HUES6 (cell line): ENCODE data around the gene KATNB1.
"Not testable (repeated sequence)": the region's sequence is repeated elsewhere in the genome, so short reads cannot be mapped to it uniquely, and the experiment has no call there.

Experiments used
- H3K27ac ChIP-seq: 2 replicates; pipeline ENCODE4 v1.7.0; 2013; ENCODE audit warnings: low read depth, mild to moderate bottlenecking, low read length, inconsistent platforms
- H3K27me3 ChIP-seq: 2 replicates; pipeline ENCODE4 v1.6.1; 2013; ENCODE audit warnings: low read length; ENCODE audit not compliant: control insufficient read depth, insufficient read depth
- H3K36me3 ChIP-seq: 2 replicates; pipeline ENCODE4 v1.6.1; 2013; ENCODE audit warnings: low read length; ENCODE audit not compliant: control insufficient read depth, insufficient read depth
- H3K4me1 ChIP-seq: 2 replicates; pipeline ENCODE4 v1.6.1; 2013; ENCODE audit warnings: low read length; ENCODE audit not compliant: control insufficient read depth, insufficient read depth
- H3K4me3 ChIP-seq: 2 replicates; pipeline ENCODE4 v1.5.1; 2013; ENCODE audit warnings: low read depth, low read length
- H3K9ac ChIP-seq: one replicate; pipeline ENCODE4 v1.6.1; 2013; ENCODE audit warnings: mild to moderate bottlenecking, low read length
- H3K9me3 ChIP-seq: 2 replicates; pipeline ENCODE4 v1.6.1; 2013; ENCODE audit warnings: low read depth, low read length; ENCODE audit not compliant: control insufficient read depth, insufficient read depth

Gene KATNB1

GRCh38 chr16:57703416-57704010, 32.1 kb upstream of the KATNB1 start:
- Histone ChIP-seq H3K27ac (no peak overlapping the region), H3K4me1 (no peaks in the 10 kb centered on the region; the same call in none of the 2 replicates), H3K4me3 (no peak overlapping the region), H3K36me3 (no peaks in the 10 kb centered on the region), H3K27me3 (no peaks in the 10 kb centered on the region; the same call in 1 of the 2 replicates), H3K9me3 (no peaks in the 10 kb centered on the region; the same call in 1 of the 2 replicates), H3K9ac (no peak overlapping the region)

GRCh38 chr16:57704011-57704904, 31.3 kb upstream of the KATNB1 start:
- Histone ChIP-seq H3K36me3 (no peaks in the 10 kb centered on the region), H3K4me1 (no peaks in the 10 kb centered on the region; the same call in none of the 2 replicates), H3K4me3 (no peak overlapping the region), H3K27ac (no peak overlapping the region), H3K9ac (no peak overlapping the region), H3K9me3 (no peaks in the 10 kb centered on the region; the same call in 1 of the 2 replicates), H3K27me3 (no peaks in the 10 kb centered on the region; the same call in 1 of the 2 replicates)

DNA sequence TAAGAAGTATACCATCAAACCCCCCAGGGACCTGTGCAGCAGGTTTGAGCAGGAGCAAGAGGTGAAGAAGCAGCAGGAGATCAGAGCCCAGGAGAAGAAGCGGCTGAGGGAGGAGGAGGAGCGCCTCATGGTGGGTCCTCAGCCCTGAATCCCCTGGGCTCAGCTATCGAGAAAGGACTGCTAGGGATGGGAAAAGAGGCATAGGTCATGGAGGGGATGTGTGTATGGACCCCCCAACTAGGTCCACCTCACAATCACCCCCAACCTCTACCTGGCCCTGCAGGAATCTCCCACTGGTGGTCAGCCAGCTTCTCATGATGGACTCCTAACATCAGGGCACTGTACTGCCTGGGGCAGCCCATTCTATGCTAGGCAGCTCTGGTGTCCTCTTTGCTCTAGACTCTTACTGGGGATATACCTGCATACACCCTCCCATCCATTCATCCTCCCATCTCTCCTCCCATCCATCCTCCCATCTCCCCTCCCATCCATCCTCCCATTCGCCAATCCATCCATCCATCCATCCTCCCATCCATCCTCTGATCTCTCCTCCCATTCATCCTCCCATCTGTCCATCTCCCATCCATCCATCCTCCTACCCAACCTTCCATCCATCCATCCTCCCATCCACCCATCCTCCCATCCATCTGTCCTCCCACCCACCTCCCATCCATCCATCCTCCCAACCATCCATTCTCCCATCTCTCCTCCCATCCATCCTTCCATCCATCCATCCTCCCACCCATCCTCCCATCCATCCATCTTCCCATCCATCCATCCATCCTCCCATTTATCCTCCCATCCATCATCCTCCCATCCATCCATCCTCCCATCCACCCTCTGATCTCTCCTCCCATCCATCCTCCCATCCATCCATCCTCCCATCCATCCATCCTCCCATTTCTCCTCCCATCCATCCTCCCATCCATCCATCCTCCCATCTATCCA, 30.4 kb upstream of the KATNB1 start:
- Histone ChIP-seq H3K9ac (no peak overlapping the region), H3K4me3 (no peak overlapping the region), H3K27ac (no peak overlapping the region), H3K36me3 (no peaks in the 10 kb centered on the region), H3K4me1 (no peaks in the 10 kb centered on the region; the same call in none of the 2 replicates), H3K27me3 (no peaks in the 10 kb centered on the region; the same call in 1 of the 2 replicates), H3K9me3 (no peaks in the 10 kb centered on the region; the same call in 1 of the 2 replicates)

DNA sequence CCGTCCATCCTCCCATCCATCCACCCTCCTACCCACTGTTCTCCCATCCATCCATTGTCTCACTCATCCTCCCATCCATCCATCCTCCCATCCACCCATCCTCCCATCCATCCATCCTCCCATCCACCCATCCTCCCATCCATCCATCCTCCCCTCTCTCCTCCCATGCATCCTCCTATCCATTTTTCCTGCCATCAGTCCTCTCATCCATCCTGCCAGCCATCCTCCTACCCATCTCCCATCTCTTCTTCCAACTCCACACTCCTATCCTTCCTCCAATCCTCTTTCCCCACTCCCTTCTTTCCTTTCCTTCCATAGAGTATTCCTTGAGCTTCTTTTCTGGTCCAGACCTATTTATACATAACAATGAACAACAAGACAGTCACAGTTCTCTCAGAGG, 28.9 kb upstream of the KATNB1 start:
- no peaks in the 10 kb centered on the region; the same call in 1 of the 2 replicates for H3K27me3 ChIP-seq
- no peaks in the 10 kb centered on the region; the same call in 1 of the 2 replicates for H3K9me3 ChIP-seq
- H3K9ac ChIP-seq: no peak overlapping the region
- no peak overlapping the region for H3K4me3 ChIP-seq
- no peaks in the 10 kb centered on the region for H3K36me3 ChIP-seq
- no peaks in the 10 kb centered on the region; the same call in none of the 2 replicates for H3K4me1 ChIP-seq
- no peak overlapping the region for H3K27ac ChIP-seq

- H3K27ac ChIP-seq: no peak overlapping the region
- no peak overlapping the region for H3K9ac ChIP-seq
- H3K9me3 ChIP-seq: no peaks in the 10 kb centered on the region; the same call in 1 of the 2 replicates
- H3K36me3 ChIP-seq: no peaks in the 10 kb centered on the region
- no peaks in the 10 kb centered on the region; the same call in 1 of the 2 replicates for H3K4me1 ChIP-seq
- H3K27me3 ChIP-seq: no peaks in the 10 kb centered on the region; the same call in 1 of the 2 replicates
- H3K4me3 ChIP-seq: no peak overlapping the region
These were observed 28.2 kb upstream of the KATNB1 start for GRCh38 chr16:57707331-57707730.

- Histone ChIP-seq H3K36me3 (no peaks in the 10 kb centered on the region), H3K4me3 (no peak overlapping the region), H3K9me3 (no peaks in the 10 kb centered on the region; the same call in 1 of the 2 replicates), H3K27me3 (no peaks in the 10 kb centered on the region; the same call in 1 of the 2 replicates), H3K4me1 (no peaks in the 10 kb centered on the region; the same call in 1 of the 2 replicates), H3K27ac (no peak overlapping the region), H3K9ac (no peak overlapping the region)
These were observed 27.4 kb upstream of the KATNB1 start for GRCh38 chr16:57708168-57708567.

GRCh38 chr16:57709663-57710062, 25.9 kb upstream of the KATNB1 start:
- Histone ChIP-seq H3K4me1 (no peaks in the 10 kb centered on the region), H3K27ac (no peak overlapping the region), H3K9ac (no peak overlapping the region), H3K36me3 (no peaks in the 10 kb centered on the region), H3K27me3 (no peaks in the 10 kb centered on the region; the same call in 1 of the 2 replicates), H3K9me3 (no peaks in the 10 kb centered on the region; the same call in 1 of the 2 replicates), H3K4me3 (no peak overlapping the region)

GRCh38 chr16:57711346-57711745, 24.2 kb upstream of the KATNB1 start:
- Histone ChIP-seq H3K4me1 (no peaks in the 10 kb centered on the region), H3K27ac (no peak overlapping the region), H3K27me3 (no peaks in the 10 kb centered on the region; the same call in 1 of the 2 replicates)

DNA sequence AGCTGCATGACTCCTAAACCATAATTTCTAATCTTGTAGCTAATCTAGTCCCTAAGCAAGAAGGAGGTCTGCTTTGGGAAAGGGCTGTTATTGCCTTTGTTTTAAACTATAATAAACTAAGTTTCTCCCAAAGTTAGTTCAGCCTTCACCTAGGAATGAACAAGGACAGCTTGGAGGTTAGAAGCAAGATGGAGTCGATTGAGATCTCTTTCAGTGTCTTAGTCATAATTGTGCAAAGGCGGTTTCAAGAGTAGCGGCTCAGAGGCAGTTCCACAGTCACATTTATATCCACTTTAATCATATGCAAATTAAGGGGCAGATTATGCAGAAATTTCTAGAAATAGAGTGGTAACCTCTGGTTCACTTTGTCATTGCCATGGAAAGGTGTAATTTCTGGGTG, 23.6 kb upstream of the KATNB1 start:
- Histone ChIP-seq H3K4me1 (no peaks in the 10 kb centered on the region), H3K27ac (no peak overlapping the region), H3K9ac (no peak overlapping the region), H3K27me3 (no peaks in the 10 kb centered on the region; the same call in 1 of the 2 replicates), H3K4me3 (no peak overlapping the region), H3K9me3 (no peaks in the 10 kb centered on the region), H3K36me3 (no peaks in the 10 kb centered on the region)

More at GRCh38 chr16:57711346-57711745, 24.2 kb upstream of the KATNB1 start:
- Histone ChIP-seq H3K9me3 (no peaks in the 10 kb centered on the region), H3K36me3 (no peaks in the 10 kb centered on the region), H3K9ac (no peak overlapping the region), H3K4me3 (no peak overlapping the region)

GRCh38 chr16:57712569-57712968, 23.0 kb upstream of the KATNB1 start:
- not testable (repeated sequence) for H3K4me1 ChIP-seq, H3K27ac ChIP-seq, H3K36me3 ChIP-seq, H3K9ac ChIP-seq, H3K4me3 ChIP-seq, H3K27me3 ChIP-seq, H3K9me3 ChIP-seq
